ENCODE measurements around the gene SLC25A5.

The SLC25A5 gene

DNA sequence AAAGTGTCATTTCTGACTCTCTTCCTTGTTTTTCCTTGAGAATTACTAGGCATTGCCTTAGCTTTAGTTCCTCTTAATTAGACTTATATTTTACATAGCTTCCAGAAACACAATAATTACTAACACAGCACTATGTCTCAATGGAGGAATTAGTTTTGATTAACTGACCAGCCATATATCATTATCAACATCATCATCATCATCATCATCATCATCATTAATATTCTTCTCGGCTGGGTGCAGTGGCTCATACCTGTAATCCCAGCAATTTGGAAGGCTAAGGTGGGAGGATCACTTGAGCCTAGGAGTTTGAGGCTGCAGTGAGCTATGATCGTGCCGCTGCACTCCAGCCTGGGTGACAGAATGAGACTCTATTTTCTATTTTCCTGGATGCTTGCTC, 2.7 kb upstream of the SLC25A5 start:
- Histone ChIP-seq H3K9me3 (ENCODE audit: control insufficient read depth, insufficient read depth, low read length) (no peaks in the 10 kb centered on the region), H3K4me1 (ENCODE audit: insufficient read depth, low read length) (no peaks in the 10 kb centered on the region), H3K9ac (ENCODE audit: low read depth, low read length) (no peak overlapping the region), H3K36me3 (ENCODE audit: insufficient read depth, low read length) (peaks cover 10% of the 10 kb centered on the region; the same call in 1 of the 2 replicates)

DNA sequence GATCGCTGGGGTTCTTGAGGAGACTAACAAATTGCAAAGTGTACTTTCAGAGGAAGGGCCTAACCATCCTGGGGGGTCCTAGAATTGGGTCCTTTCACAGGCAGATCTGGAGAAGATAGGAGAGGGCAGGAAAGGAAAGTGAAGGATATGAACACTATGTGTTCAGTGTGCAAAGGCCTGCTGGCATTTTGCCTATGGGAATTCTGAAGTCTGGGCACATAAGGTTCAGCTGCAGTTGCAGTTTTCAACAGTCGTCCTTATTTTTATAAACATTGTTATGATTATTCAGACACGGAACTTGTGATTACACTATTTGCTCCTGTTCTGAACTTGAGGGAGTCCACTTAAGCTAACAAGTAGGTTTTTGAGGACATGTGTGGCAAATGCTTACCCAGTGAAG, 1.3 kb upstream of the SLC25A5 start:
- H3K36me3 ChIP-seq (ENCODE audit: insufficient read depth, low read length): peaks cover 13% of the 10 kb centered on the region; the same call in 1 of the 2 replicates
- no peaks in the 10 kb centered on the region for H3K4me1 ChIP-seq (ENCODE audit: insufficient read depth, low read length)
- H3K9me3 ChIP-seq (ENCODE audit: control insufficient read depth, insufficient read depth, low read length): no peaks in the 10 kb centered on the region
- no peak overlapping the region for H3K9ac ChIP-seq (ENCODE audit: low read depth, low read length)

DNA sequence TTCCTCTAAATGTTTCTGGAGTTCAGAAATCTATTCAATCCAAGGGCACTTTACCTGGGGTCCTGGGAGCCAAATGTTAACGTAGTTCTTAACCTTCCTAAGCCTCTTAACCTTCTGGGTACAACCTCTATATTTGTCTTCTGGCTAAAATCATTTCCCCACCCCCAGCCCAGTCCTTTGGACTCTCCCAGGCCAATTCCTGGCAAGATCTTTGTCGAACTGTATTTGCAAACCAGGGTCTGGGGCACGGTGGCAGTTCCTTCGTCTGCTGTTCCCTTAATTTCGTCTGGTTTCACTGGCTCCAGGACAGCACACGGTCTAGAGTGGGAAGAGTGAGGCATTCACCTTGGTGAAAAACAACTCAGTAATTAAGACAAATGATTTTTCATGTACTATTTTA, 811 bp upstream of the SLC25A5 start:
- H3K9ac ChIP-seq (ENCODE audit: low read depth, low read length): peak overlapping the region; percentile 27; the same call in 1 of the 2 replicates

DNA sequence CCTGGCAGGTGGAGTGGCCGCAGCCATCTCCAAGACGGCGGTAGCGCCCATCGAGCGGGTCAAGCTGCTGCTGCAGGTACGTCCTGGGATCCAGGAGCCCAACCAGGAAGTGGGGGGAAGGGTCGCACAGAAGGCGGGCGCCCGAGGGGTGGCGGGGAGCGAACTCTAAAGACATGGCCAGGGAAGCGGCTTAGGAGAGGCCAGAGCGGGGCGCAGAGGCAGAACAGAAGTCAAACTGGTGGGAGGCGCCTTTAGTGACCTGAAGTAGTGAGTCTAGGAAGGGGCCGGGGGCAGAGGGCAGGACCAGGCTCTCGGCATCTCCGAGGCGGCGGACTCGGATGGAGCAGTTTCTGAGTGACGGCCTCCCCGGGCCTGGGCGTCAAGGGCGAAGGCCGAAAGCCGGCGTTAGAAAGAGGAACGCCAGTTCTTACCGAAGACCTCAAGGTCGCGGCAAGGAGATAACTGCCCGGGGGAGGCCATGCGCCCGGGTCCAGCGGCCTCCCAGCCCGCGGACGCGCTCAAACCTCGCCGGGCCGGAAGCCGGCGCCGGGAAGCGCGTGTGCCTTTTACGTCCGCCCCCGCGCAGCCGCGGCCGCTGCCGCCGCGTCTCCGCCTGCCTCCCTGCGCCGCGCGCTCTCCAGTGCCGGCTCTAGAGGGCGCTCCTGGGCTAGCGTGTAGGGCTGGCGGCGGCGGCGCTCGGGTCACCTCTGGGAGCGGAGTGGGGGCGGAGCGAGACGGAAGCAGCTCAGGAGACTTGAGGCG, 488 bp downstream of the SLC25A5 start:
- H3K36me3 ChIP-seq (ENCODE audit: insufficient read depth, low read length): peaks cover 13% of the 10 kb centered on the region; the same call in 1 of the 2 replicates
- no peaks in the 10 kb centered on the region for H3K4me1 ChIP-seq (ENCODE audit: insufficient read depth, low read length)
- peak overlapping the region; percentile 85 for H3K9ac ChIP-seq (ENCODE audit: low read depth, low read length)
- no peaks in the 10 kb centered on the region for H3K9me3 ChIP-seq (ENCODE audit: control insufficient read depth, insufficient read depth, low read length)

More for the DNA sequence above, 811 bp upstream of the SLC25A5 start:
- Histone ChIP-seq H3K9me3 (ENCODE audit: control insufficient read depth, insufficient read depth, low read length) (no peaks in the 10 kb centered on the region), H3K4me1 (ENCODE audit: insufficient read depth, low read length) (no peaks in the 10 kb centered on the region), H3K36me3 (ENCODE audit: insufficient read depth, low read length) (peaks cover 13% of the 10 kb centered on the region; the same call in 1 of the 2 replicates)

GRCh38 chrX:119469313-119469635, 1.0 kb downstream of the SLC25A5 start:
- Histone ChIP-seq H3K9me3 (ENCODE audit: control insufficient read depth, insufficient read depth, low read length) (no peaks in the 10 kb centered on the region), H3K9ac (ENCODE audit: low read depth, low read length) (peak overlapping the region; percentile 85; the same call in 1 of the 2 replicates), H3K36me3 (ENCODE audit: insufficient read depth, low read length) (peaks cover 13% of the 10 kb centered on the region; the same call in 1 of the 2 replicates), H3K4me1 (ENCODE audit: insufficient read depth, low read length) (no peaks in the 10 kb centered on the region)

DNA sequence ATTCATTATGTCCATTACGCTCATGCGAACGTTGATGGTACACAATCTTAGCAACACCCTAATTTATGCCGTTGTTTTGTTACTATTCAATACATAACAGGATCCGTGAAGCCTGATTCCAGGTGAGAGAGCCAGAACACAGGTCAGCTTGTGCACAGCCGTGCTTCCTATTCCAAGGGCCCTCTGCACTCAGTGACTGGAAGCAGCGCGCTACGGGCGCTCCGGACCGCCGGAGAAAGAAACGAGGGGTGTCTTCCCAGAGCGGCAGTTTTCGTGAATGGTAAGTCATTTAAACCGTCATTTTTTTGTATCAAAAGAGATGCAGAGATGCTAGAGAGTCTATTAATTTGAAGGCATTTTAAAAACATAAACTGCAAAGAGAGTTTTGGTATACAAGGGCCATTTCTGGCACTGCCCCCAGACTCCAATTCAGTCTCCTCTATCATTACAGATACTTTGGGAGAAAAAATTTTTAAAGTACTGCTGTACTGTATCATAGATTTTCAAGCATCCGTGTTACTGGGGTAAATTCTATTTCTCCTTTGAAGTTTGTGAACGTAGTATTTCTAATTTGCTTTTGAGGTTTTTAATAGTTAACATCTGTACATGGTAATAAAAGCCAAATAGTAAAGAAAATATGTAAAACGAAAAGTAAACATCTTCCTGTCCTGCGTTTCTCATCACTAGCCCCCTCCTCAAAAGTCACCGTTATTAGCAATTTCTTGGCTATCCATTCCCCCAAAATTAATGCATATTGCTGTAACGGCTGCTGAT, 6.6 kb downstream of the SLC25A5 start:
- Histone ChIP-seq H3K9me3 (ENCODE audit: control insufficient read depth, insufficient read depth, low read length) (no peaks in the 10 kb centered on the region), H3K36me3 (ENCODE audit: insufficient read depth, low read length) (peaks cover 6% of the 10 kb centered on the region; the same call in 1 of the 2 replicates), H3K9ac (ENCODE audit: low read depth, low read length) (no peak overlapping the region), H3K4me1 (ENCODE audit: insufficient read depth, low read length) (0 out of 2 replicates have a peak, but pooled peaks cover 6% of the 10 kb centered on the region)

GRCh38 chrX:119475389-119476101, 7.3 kb downstream of the SLC25A5 start:
- H3K9me3 ChIP-seq (ENCODE audit: control insufficient read depth, insufficient read depth, low read length): no peaks in the 10 kb centered on the region
- H3K4me1 ChIP-seq (ENCODE audit: insufficient read depth, low read length): 0 out of 2 replicates have a peak, but pooled peaks cover 6% of the 10 kb centered on the region
- H3K36me3 ChIP-seq (ENCODE audit: insufficient read depth, low read length): peaks cover 3% of the 10 kb centered on the region; the same call in 1 of the 2 replicates
- no peak overlapping the region for H3K9ac ChIP-seq (ENCODE audit: low read depth, low read length)

DNA sequence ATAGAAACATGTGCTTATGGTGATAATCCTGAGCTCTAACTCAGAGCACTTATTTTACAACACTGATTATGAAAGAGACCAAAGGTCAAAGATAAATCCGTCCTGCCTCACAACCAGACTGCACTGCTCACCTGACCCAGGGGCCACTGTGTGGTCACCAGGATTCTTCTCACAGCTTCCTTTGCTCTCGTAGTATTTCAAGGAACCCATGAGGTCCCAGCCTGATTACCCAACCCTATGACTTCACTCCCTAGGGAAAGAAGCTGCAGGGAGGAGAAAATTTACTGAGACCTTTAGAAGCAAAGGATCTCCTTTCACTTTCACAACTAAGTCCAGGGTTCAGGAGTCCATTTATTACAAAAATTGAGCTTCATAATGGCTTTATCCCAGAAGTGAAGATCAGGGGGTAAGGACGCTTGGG, 9.6 kb downstream of the SLC25A5 start:
- no peak overlapping the region for H3K9ac ChIP-seq (ENCODE audit: low read depth, low read length)
- H3K4me1 ChIP-seq (ENCODE audit: insufficient read depth, low read length): peaks cover 12% of the 10 kb centered on the region; the same call in 1 of the 2 replicates
- H3K36me3 ChIP-seq (ENCODE audit: insufficient read depth, low read length): no peaks in the 10 kb centered on the region
- no peaks in the 10 kb centered on the region for H3K9me3 ChIP-seq (ENCODE audit: control insufficient read depth, insufficient read depth, low read length)

- H3K4me1 ChIP-seq (ENCODE audit: insufficient read depth, low read length): peaks cover 12% of the 10 kb centered on the region; the same call in 1 of the 2 replicates
- no peak overlapping the region for H3K9ac ChIP-seq (ENCODE audit: low read depth, low read length)
- H3K36me3 ChIP-seq (ENCODE audit: insufficient read depth, low read length): no peaks in the 10 kb centered on the region
- H3K9me3 ChIP-seq (ENCODE audit: control insufficient read depth, insufficient read depth, low read length): no peaks in the 10 kb centered on the region
Measured at GRCh38 chrX:119478504-119478903, 10.3 kb downstream of the SLC25A5 start.

DNA sequence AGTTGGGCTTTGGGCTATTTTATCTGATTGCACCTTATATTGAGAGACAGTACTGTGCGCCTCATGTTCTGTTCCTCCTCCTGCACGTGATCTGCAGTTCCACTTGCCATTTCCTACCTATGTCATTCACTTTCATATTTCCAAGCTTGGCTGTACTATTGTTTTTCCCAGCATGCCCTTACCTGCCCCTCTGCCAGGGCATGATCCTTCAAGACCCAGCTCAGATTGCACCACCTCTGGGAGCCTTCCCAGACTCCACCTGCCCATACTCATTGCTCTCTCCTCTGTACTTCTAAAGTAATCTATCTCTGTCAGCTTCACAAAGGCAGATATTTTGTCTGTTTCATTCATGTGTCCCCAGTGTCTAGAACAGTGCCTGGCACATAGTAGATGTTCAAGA, 11.6 kb downstream of the SLC25A5 start:
- H3K9me3 ChIP-seq (ENCODE audit: control insufficient read depth, insufficient read depth, low read length): no peaks in the 10 kb centered on the region
- H3K4me1 ChIP-seq (ENCODE audit: insufficient read depth, low read length): peaks cover 12% of the 10 kb centered on the region; the same call in 1 of the 2 replicates
- H3K9ac ChIP-seq (ENCODE audit: low read depth, low read length): no peak overlapping the region
- no peaks in the 10 kb centered on the region for H3K36me3 ChIP-seq (ENCODE audit: insufficient read depth, low read length)

DNA sequence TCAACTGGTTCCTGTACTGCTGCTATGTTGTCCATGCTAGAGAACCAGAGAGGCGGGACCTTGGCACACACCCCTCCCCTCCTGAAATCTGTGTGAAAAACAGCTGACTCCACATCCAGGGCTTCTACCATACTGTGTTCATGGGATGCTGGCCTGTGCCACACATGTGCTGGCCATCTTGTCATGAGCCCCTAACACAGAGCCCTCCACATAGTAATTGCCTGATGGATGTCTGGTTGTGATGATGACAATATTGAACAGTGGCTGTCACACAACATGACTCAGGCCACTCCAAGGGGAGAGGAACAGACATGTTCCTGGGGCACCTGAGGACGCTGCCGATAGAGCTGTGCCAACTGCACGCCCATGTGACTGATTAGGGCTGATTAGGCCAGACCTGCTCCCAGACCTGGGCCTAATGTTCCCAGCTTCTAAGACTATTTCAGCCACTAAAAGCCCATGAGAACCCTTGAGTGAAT, 13.1 kb downstream of the SLC25A5 start:
- H3K9ac ChIP-seq (ENCODE audit: low read depth, low read length): no peak overlapping the region
- peaks cover 12% of the 10 kb centered on the region; the same call in 1 of the 2 replicates for H3K4me1 ChIP-seq (ENCODE audit: insufficient read depth, low read length)
- no peaks in the 10 kb centered on the region for H3K36me3 ChIP-seq (ENCODE audit: insufficient read depth, low read length)
- no peaks in the 10 kb centered on the region for H3K9me3 ChIP-seq (ENCODE audit: control insufficient read depth, insufficient read depth, low read length)

DNA sequence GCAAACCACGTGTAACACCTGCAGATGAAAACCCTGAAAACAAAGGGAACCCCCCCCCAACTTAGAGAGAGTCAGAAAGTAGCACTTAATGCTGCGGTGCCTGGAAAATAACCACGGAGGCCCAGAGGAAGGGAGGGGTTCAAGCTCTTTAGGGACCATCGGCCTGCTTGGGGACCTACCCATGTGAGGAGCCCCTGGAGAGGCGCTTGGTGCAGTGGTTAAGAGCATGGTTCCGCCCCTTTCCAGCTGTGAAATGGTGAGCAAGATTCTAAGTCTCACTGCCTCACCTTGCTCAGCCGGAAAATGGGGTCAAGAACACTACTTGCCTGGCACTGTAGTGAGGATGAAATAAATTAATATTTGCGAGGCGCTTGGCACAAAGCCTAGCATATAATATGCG, 13.8 kb downstream of the SLC25A5 start:
- Histone ChIP-seq H3K4me1 (ENCODE audit: insufficient read depth, low read length) (peaks cover 12% of the 10 kb centered on the region; the same call in 1 of the 2 replicates), H3K9me3 (ENCODE audit: control insufficient read depth, insufficient read depth, low read length) (no peaks in the 10 kb centered on the region), H3K36me3 (ENCODE audit: insufficient read depth, low read length) (no peaks in the 10 kb centered on the region), H3K9ac (ENCODE audit: low read depth, low read length) (peak overlapping the region; percentile 59)

- Histone ChIP-seq H3K36me3 (ENCODE audit: insufficient read depth, low read length) (no peaks in the 10 kb centered on the region), H3K9me3 (ENCODE audit: control insufficient read depth, insufficient read depth, low read length) (no peaks in the 10 kb centered on the region), H3K4me1 (ENCODE audit: insufficient read depth, low read length) (peaks cover 12% of the 10 kb centered on the region; the same call in 1 of the 2 replicates), H3K9ac (ENCODE audit: low read depth, low read length) (peak overlapping the region; percentile 59)
Measured at GRCh38 chrX:119482481-119483480, 14.5 kb downstream of the SLC25A5 start.
